ENCODE results near the gene UNC5A.

UNC5A gene

GRCh38 chr5:176851871-176852658, 41.7 kb downstream of the UNC5A start:
- TF ChIP-seq CTCF (IDR thresholded peaks at IDR 0.05; ENCODE audit: control insufficient read depth, insufficient read depth, low read depth, low read length, missing control alignments): no peak
- H3K4me3 ChIP-seq (ENCODE audit: control insufficient read depth, low read depth, low read length): no peak overlapping the region
- DNase-seq (ENCODE audit: low read depth): no peak

DNA sequence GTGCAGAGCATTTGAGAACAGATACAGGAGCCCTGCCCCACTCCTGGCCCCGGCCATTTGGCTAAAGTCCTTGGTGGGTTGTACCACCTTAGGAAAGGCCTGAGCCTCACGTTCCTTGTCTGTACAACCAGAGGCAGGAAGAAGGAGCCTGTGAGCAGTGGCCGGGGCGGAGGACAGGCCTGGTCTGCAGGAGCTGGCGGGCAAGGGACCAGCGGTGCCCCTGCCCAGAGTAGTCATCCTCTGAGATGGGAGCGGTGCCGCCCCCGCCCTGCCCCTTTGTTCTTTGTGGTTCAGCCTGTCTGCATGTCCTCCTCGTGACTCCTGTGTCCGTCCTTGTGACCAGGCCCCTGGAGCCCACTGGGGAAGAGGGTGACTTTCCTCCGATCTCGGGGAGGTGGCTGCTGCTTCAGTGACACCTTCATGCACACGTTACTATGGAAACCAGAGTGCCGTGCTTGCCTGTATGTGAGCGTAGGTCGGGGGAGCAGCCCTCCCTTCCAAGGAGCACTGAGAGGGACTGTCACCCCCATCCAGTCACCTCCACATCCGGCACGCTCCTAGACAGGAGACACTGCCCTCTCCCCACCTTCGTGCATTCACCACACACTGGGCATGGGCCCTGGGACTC, 42.9 kb downstream of the UNC5A start:
- DNase-seq (ENCODE audit: low read depth): no peak
- TF ChIP-seq CTCF (IDR thresholded peaks at IDR 0.05; ENCODE audit: control insufficient read depth, insufficient read depth, low read depth, low read length, missing control alignments): no peak
- no peak overlapping the region for H3K4me3 ChIP-seq (ENCODE audit: control insufficient read depth, low read depth, low read length)

GRCh38 chr5:176854164-176854563, 43.8 kb downstream of the UNC5A start:
- H3K4me3 ChIP-seq (ENCODE audit: control insufficient read depth, low read depth, low read length): no peak overlapping the region
- DNase-seq (ENCODE audit: low read depth): no peak
- TF ChIP-seq CTCF (IDR thresholded peaks at IDR 0.05; ENCODE audit: control insufficient read depth, insufficient read depth, low read depth, low read length, missing control alignments): no peak

- TF ChIP-seq CTCF (IDR thresholded peaks at IDR 0.05; ENCODE audit: control insufficient read depth, insufficient read depth, low read depth, low read length, missing control alignments): no peak
- no peak overlapping the region for H3K4me3 ChIP-seq (ENCODE audit: control insufficient read depth, low read depth, low read length)
- DNase-seq (ENCODE audit: low read depth): no peak
These were observed 45.2 kb downstream of the UNC5A start for GRCh38 chr5:176855598-176855997.

GRCh38 chr5:176856746-176857145, 46.4 kb downstream of the UNC5A start:
- no peak overlapping the region for H3K4me3 ChIP-seq (ENCODE audit: control insufficient read depth, low read depth, low read length)
- no peak for DNase-seq (ENCODE audit: low read depth)
- TF ChIP-seq CTCF (IDR thresholded peaks at IDR 0.05; ENCODE audit: control insufficient read depth, insufficient read depth, low read depth, low read length, missing control alignments): no peak

DNA sequence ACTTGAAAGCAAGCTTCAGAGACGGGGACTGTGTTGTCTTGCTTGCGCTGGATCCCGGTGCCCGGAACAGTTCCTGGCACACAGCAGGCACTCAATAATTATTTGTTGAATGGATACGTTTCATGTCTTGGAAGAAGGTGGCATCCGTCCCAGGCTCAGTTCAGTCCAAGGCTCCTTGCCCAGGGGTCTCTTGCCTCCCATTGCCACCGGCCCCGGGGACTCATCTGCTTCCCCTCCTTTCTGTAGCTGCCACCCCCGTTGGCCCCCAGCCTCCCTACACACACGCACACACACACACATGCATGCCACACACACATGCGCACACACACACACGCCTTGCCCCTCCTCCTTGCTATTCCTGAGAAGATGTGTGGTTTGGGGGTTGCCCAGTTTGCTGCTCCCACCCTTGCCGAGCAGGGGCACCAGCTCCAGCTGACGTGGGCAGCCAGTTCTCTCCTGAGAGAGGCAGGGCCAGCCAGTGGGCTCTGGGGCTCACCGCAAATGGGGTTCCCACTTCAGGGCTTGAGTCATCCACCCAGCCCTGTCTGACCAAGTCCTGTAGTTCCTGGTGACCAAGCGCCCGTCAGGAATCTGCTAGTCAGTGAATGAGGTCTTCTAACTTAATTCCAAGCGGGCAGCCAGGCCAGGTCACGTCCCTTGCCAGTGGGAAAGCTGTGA, 47.0 kb downstream of the UNC5A start:
- no peak overlapping the region for H3K4me3 ChIP-seq (ENCODE audit: control insufficient read depth, low read depth, low read length)
- no peak for DNase-seq (ENCODE audit: low read depth)
- no peak for TF ChIP-seq CTCF (IDR thresholded peaks at IDR 0.05; ENCODE audit: control insufficient read depth, insufficient read depth, low read depth, low read length, missing control alignments)

Data from AG09309 (cell line).